Liver (tissue), 3 donors: ENCODE data around the gene CEACAM21.

ENCODE experiments used
- EGR1 ChIP-seq, 2 donors: IDR thresholded peaks; 2 replicates each; pipeline ENCODE4 v1.6.1; 2016 to 2018; ENCODE audit warnings: antibody characterized with exemption in 2 of 2, low read depth in 2 of 2
- GABPA ChIP-seq, 2 donors: IDR thresholded peaks in 1 of 2; conservative IDR thresholded peaks in 1 of 2; 2 replicates each; pipeline ENCODE4 v1.6.1; 2016; ENCODE audit warnings: antibody characterized with exemption in 2 of 2, mild to moderate bottlenecking in 1 of 2, moderate library complexity in 1 of 2
- HNF4A ChIP-seq, 2 donors: conservative IDR thresholded peaks; 2 replicates each; pipeline ENCODE4 v1.6.1; 2016; ENCODE audit warnings: antibody characterized with exemption in 2 of 2, mild to moderate bottlenecking in 2 of 2
- JUND ChIP-seq, 2 donors: IDR thresholded peaks; 2 replicates each; pipeline ENCODE4 v1.6.1; 2016; ENCODE audit warnings: antibody characterized with exemption in 2 of 2
- NR2F2 ChIP-seq: IDR thresholded peaks from 2 replicates; pipeline ENCODE4 v1.6.1; 2016; ENCODE audit warnings: antibody characterized with exemption
- RAD21 ChIP-seq, 2 donors: IDR thresholded peaks; 2 replicates each; pipeline ENCODE4 v1.6.1; 2016; ENCODE audit warnings: antibody characterized with exemption in 2 of 2, mild to moderate bottlenecking in 2 of 2
- REST ChIP-seq: IDR thresholded peaks from 2 replicates; pipeline ENCODE4 v1.6.1; 2016; ENCODE audit warnings: antibody characterized with exemption, mild to moderate bottlenecking
- SP1 ChIP-seq: IDR thresholded peaks from 2 replicates; pipeline ENCODE4 v1.6.1; 2018; ENCODE audit warnings: antibody characterized with exemption, mild to moderate bottlenecking
- YY1 ChIP-seq: IDR thresholded peaks from 2 replicates; pipeline ENCODE4 v1.6.1; 2016; ENCODE audit warnings: antibody characterized with exemption, mild to moderate bottlenecking
- ZBTB33 ChIP-seq: IDR thresholded peaks from 2 replicates; pipeline ENCODE4 v1.6.1; 2016; ENCODE audit warnings: antibody characterized with exemption
- TF ChIP-seq, protein P1 (sequence below): fragments of 150-350 bp; IDR thresholded peaks from 2 replicates; pipeline ENCODE4 v1.5.1; 2017; ENCODE audit warnings: improper control_type of control experiment, low read depth, low read length; ENCODE audit not compliant: missing input control
- TF ChIP-seq, protein P2 (sequence below): IDR thresholded peaks from 2 replicates; pipeline ENCODE4 v1.6.1; 2016; ENCODE audit warnings: antibody characterized with exemption
- donor health status: healthy.
- donor health status: healthy.

- TF ChIP-seq, protein P1, sequence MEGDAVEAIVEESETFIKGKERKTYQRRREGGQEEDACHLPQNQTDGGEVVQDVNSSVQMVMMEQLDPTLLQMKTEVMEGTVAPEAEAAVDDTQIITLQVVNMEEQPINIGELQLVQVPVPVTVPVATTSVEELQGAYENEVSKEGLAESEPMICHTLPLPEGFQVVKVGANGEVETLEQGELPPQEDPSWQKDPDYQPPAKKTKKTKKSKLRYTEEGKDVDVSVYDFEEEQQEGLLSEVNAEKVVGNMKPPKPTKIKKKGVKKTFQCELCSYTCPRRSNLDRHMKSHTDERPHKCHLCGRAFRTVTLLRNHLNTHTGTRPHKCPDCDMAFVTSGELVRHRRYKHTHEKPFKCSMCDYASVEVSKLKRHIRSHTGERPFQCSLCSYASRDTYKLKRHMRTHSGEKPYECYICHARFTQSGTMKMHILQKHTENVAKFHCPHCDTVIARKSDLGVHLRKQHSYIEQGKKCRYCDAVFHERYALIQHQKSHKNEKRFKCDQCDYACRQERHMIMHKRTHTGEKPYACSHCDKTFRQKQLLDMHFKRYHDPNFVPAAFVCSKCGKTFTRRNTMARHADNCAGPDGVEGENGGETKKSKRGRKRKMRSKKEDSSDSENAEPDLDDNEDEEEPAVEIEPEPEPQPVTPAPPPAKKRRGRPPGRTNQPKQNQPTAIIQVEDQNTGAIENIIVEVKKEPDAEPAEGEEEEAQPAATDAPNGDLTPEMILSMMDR: peak; percentile 65
- TF ChIP-seq ZBTB33 (no peak), RAD21 (IDR thresholded peaks at IDR 0.05) (peak; percentile 77 to 83), SP1 (no peak), REST (peak; percentile 39), YY1 (no peak), EGR1 (IDR thresholded peaks at IDR 0.05; ENCODE audit: low read depth in 2 of 2) (no peak), NR2F2 (no peak), HNF4A (conservative IDR thresholded peaks at IDR 0.05) (no peak), GABPA (IDR thresholded peaks at IDR 0.05 in 1 of 2, conservative IDR thresholded peaks at IDR 0.05 in 1 of 2) (no peak), JUND (IDR thresholded peaks at IDR 0.05) (no peak)
- TF ChIP-seq, protein P2, sequence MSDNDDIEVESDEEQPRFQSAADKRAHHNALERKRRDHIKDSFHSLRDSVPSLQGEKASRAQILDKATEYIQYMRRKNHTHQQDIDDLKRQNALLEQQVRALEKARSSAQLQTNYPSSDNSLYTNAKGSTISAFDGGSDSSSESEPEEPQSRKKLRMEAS: no peak
These were observed 19.4 kb downstream of the CEACAM21 start for GRCh38 chr19:41595258-41595889.
